OCI-LY1 (cell line): Measurements from ENCODE around the gene TEX30.

Experiments used
- H2AFZ ChIP-seq: fragments of 200-600 bp; sonication (generic), shearing (Covaris generic); 2 replicates; pipeline ENCODE4 v1.6.0; 2014; ENCODE audit warnings: antibody characterized with exemption, mild to moderate bottlenecking, low read length
- H3F3A ChIP-seq: fragments of 200-600 bp; sonication (generic), shearing (Covaris generic); 2 replicates; pipeline ENCODE4 v1.6.0; 2014; ENCODE audit warnings: mild to moderate bottlenecking, antibody characterized with exemption, low read length, moderate library complexity; ENCODE audit not compliant: insufficient read depth
- H3K27ac ChIP-seq: fragments of 200-600 bp; sonication (generic); 2 replicates; pipeline ENCODE4 v1.5.1; 2014; ENCODE audit warnings: low read length, mixed run types, mild to moderate bottlenecking, low read depth; ENCODE audit not compliant: poor library complexity, severe bottlenecking
- H3K27me3 ChIP-seq: fragments of 200-600 bp; sonication (generic); 2 replicates; pipeline ENCODE4 v1.6.0; 2014; ENCODE audit warnings: antibody characterized with exemption, mild to moderate bottlenecking, low read length, moderate library complexity; ENCODE audit not compliant: insufficient read depth
- H3K36me3 ChIP-seq: fragments of 200-600 bp; sonication (generic); 2 replicates; pipeline ENCODE4 v1.6.1; 2014; ENCODE audit warnings: mild to moderate bottlenecking, antibody characterized with exemption, low read length, moderate library complexity, mixed read lengths; ENCODE audit not compliant: insufficient read depth
- H3K4me1 ChIP-seq: fragments of 200-600 bp; sonication (generic); 2 replicates; pipeline ENCODE4 v1.5.1; 2014; ENCODE audit warnings: mild to moderate bottlenecking, low read length, moderate library complexity; ENCODE audit not compliant: insufficient read depth, severe bottlenecking
- H3K4me2 ChIP-seq: fragments of 200-600 bp; sonication (generic), shearing (Covaris generic); 2 replicates; pipeline ENCODE4 v1.6.1; 2014; ENCODE audit warnings: low read length
- H3K4me3 ChIP-seq: fragments of 200-600 bp; sonication (generic); 2 replicates; pipeline ENCODE4 v1.5.1; 2014; ENCODE audit warnings: low read length, low read depth, mild to moderate bottlenecking, mixed read lengths; ENCODE audit not compliant: poor library complexity, severe bottlenecking
- H3K79me2 ChIP-seq: fragments of 200-600 bp; shearing (Covaris generic); 2 replicates; pipeline ENCODE4 v1.6.1; 2016; ENCODE audit warnings: mixed run types, low read length, mixed read lengths; ENCODE audit not compliant: insufficient read depth
- H3K9ac ChIP-seq: fragments of 200-600 bp; sonication (generic), shearing (Covaris generic); 2 replicates; pipeline ENCODE4 v1.6.1; 2014; ENCODE audit warnings: mild to moderate bottlenecking, low read length, mixed read lengths
- H3K9me2 ChIP-seq: fragments of 200-600 bp; sonication (generic), shearing (Covaris generic); 2 replicates; pipeline ENCODE4 v1.6.1; 2014; ENCODE audit warnings: low read depth, mild to moderate bottlenecking, low read length, mixed read lengths
- H3K9me3 ChIP-seq: fragments of 200-600 bp; shearing (Covaris generic); 2 replicates; pipeline ENCODE4 v1.6.1; 2014; ENCODE audit warnings: low read length, mixed read lengths
- H4K20me1 ChIP-seq: fragments of 200-600 bp; sonication (generic), shearing (Covaris generic); 2 replicates; pipeline ENCODE4 v1.6.0; 2016; ENCODE audit warnings: mild to moderate bottlenecking, low read length; ENCODE audit not compliant: insufficient read depth
- CTCF ChIP-seq: fragments of 200-600 bp; sonication (generic), shearing (Covaris generic); IDR thresholded peaks from 2 replicates; pipeline ENCODE4 v1.5.1; 2017; ENCODE audit warnings: mild to moderate bottlenecking, antibody characterized with exemption, low read length, moderate library complexity, mixed read lengths
- EZH2 ChIP-seq: fragments of 200-600 bp; sonication (generic), shearing (Covaris generic); IDR thresholded peaks from 2 replicates; pipeline ENCODE4 v1.8.0; 2017; ENCODE audit warnings: borderline replicate concordance, mixed run types, mild to moderate bottlenecking, antibody characterized with exemption, low read length, moderate library complexity, mixed read lengths

TEX30 gene

DNA sequence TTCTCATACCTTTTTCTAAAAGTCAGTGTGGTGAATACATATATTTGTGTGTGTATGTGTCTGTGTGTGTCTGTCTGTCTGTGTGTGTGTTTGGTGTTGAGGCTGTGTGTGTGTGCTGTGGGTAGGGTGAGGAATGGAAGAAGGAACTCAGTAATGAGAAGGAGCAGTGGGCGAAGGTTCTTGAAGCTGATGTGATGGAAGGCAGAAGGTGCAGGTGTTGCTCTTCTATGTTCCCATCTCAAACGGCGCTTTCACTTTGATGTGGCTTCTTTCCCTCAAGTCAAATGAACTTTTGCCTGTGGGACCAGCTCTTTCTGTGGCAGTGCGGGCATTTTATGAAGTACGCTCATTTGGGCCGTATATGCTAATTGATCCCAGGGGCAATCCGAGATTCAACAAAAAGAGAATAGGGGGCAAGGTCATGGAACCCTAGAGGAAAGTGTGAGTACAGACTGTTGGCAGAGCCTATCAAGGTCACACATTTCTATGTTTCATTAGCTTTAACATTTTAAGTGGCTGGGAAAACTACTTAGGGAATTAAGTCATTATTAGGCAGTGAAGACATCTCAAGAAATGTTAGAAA is 40.5 kb upstream of the TEX30 start:
- Histone ChIP-seq H3K4me2 (no peak overlapping the region), H3F3A (no peaks in the 10 kb centered on the region), H3K79me2 (no peaks in the 10 kb centered on the region), H3K4me1 (no peaks in the 10 kb centered on the region), H3K4me3 (no peak overlapping the region), H3K9me2 (no peaks in the 10 kb centered on the region), H3K27me3 (no peaks in the 10 kb centered on the region; the same call in 1 of the 2 replicates), H4K20me1 (no peaks in the 10 kb centered on the region), H3K27ac (no peak overlapping the region), H2AFZ (no peak overlapping the region), H3K9me3 (0 out of 2 replicates have a peak, but pooled peaks cover 3% of the 10 kb centered on the region), H3K9ac (no peak overlapping the region), H3K36me3 (no peaks in the 10 kb centered on the region)
- TF ChIP-seq CTCF (no peak), EZH2 (no peak)

GRCh38 chr13:102812611-102813287 is 39.2 kb upstream of the TEX30 start:
- H2AFZ ChIP-seq = no peak overlapping the region
- H3K4me3 ChIP-seq = no peak overlapping the region
- H4K20me1 ChIP-seq = no peaks in the 10 kb centered on the region
- no peaks in the 10 kb centered on the region for H3K79me2 ChIP-seq
- no peak overlapping the region for H3K27ac ChIP-seq
- H3K9ac ChIP-seq = no peak overlapping the region
- no peaks in the 10 kb centered on the region for H3K4me1 ChIP-seq
- no peaks in the 10 kb centered on the region for H3K36me3 ChIP-seq
- no peak for TF ChIP-seq CTCF
- no peak for TF ChIP-seq EZH2
- no peaks in the 10 kb centered on the region for H3F3A ChIP-seq
- H3K4me2 ChIP-seq = no peak overlapping the region
- no peaks in the 10 kb centered on the region for H3K9me2 ChIP-seq
- 0 out of 2 replicates have a peak, but pooled peaks cover 3% of the 10 kb centered on the region for H3K9me3 ChIP-seq
- H3K27me3 ChIP-seq = no peaks in the 10 kb centered on the region; the same call in 1 of the 2 replicates

DNA sequence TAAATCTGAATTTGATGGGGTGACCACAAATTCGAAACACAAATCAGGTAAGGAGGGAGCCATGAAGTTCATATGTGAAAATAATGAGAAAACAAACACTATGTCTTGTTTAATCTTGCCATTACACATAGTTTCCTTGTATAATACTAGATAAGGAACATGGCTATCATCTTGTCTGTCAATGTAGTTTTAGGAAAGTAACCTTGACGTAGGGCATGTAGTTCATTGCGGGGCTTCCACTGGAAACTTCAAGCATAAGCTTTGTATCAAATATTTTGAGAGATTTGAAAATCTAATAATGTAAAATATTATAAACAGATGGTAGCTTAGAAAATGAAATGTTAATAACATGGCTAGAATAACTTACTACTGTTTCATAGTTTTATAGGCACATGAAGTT is 34.1 kb upstream of the TEX30 start:
- no peak for TF ChIP-seq CTCF
- Histone ChIP-seq H4K20me1 (no peaks in the 10 kb centered on the region), H3K4me3 (no peak overlapping the region), H3F3A (no peaks in the 10 kb centered on the region), H3K27me3 (no peaks in the 10 kb centered on the region; the same call in 1 of the 2 replicates), H3K4me1 (no peaks in the 10 kb centered on the region), H3K4me2 (no peak overlapping the region), H3K27ac (no peak overlapping the region), H3K9ac (no peak overlapping the region), H3K9me3 (0 out of 2 replicates have a peak, but pooled peaks cover 3% of the 10 kb centered on the region), H2AFZ (no peak overlapping the region), H3K79me2 (no peaks in the 10 kb centered on the region), H3K9me2 (no peaks in the 10 kb centered on the region), H3K36me3 (no peaks in the 10 kb centered on the region)
